GM12878 (cell line): ENCODE measurements around the gene TMCC2. TPM values are rescaled to one million over a fixed set of nuclear protein-coding genes. Genes with fewer than 3 reads are reported as not detected.

ENCODE experiments used
- ATF7 ChIP-seq: fragments of 450-650 bp; IDR thresholded peaks from 2 replicates; pipeline ENCODE4 v1.6.1; 2016; ENCODE audit warnings: low read depth, mild to moderate bottlenecking
- BACH1 ChIP-seq: fragments of 450-650 bp; IDR thresholded peaks from 2 replicates; pipeline ENCODE4 v1.6.1; 2017; ENCODE audit warnings: mild to moderate bottlenecking, borderline replicate concordance
- BCL11A ChIP-seq: IDR thresholded peaks from 2 replicates; pipeline ENCODE4 v1.6.1; 2011; ENCODE audit warnings: low read depth, low read length
- E4F1 ChIP-seq: fragments of 450-650 bp; IDR thresholded peaks from 2 replicates; pipeline ENCODE4 v1.6.1; 2018; ENCODE audit warnings: borderline replicate concordance, mild to moderate bottlenecking; ENCODE audit not compliant: partially characterized antibody
- ELK1 ChIP-seq: IDR thresholded peaks from 2 replicates; pipeline ENCODE4 v1.6.1; 2012; ENCODE audit warnings: low read depth, low read length, improper control_type of control experiment
- EP300 ChIP-seq, 2 experiments: fragments of 150-350 bp in 1 of 2; IDR thresholded peaks; 2 replicates each; pipeline ENCODE4 v1.6.1; 2011 to 2012; ENCODE audit warnings: low read depth in 2 of 2, low read length in 2 of 2, borderline replicate concordance in 1 of 2, improper control_type of control experiment in 1 of 2, inconsistent platforms in 1 of 2; ENCODE audit not compliant: control insufficient read depth in 1 of 2
- HDAC6 ChIP-seq: fragments of 200-600 bp; sonication (generic); IDR thresholded peaks from one replicate; pipeline ENCODE4 v1.8.0; 2017; ENCODE audit warnings: antibody characterized with exemption; ENCODE audit not compliant: unreplicated experiment
- KDM1A ChIP-seq: fragments of 200-600 bp; sonication (generic); IDR thresholded peaks from 2 replicates; pipeline ENCODE4 v1.6.1; 2016; ENCODE audit warnings: borderline replicate concordance
- KLF5 ChIP-seq: fragments of 450-650 bp; IDR thresholded peaks from 2 replicates; pipeline ENCODE4 v1.6.1; 2014; ENCODE audit warnings: mild to moderate bottlenecking; ENCODE audit not compliant: partially characterized antibody
- POLR2AphosphoS5 ChIP-seq: IDR thresholded peaks from 2 replicates; pipeline ENCODE4 v1.6.1; 2011; ENCODE audit warnings: mild to moderate bottlenecking, low read length, inconsistent platforms
- RAD21 ChIP-seq: IDR thresholded peaks from 2 replicates; pipeline ENCODE4 v1.6.1; 2011; ENCODE audit warnings: mild to moderate bottlenecking, low read depth, low read length, moderate library complexity; ENCODE audit not compliant: insufficient read depth
- RAD51 ChIP-seq: fragments of 450-650 bp; IDR thresholded peaks from 2 replicates; pipeline ENCODE4 v1.6.1; 2016; ENCODE audit warnings: moderate library complexity, mild to moderate bottlenecking, inconsistent platforms
- RB1 ChIP-seq: fragments of 450-650 bp; formaldehyde crosslinking; IDR thresholded peaks from 2 replicates; pipeline ENCODE4 v1.6.1; 2017; ENCODE audit warnings: mild to moderate bottlenecking, borderline replicate concordance
- RFX5 ChIP-seq: IDR thresholded peaks from 2 replicates; pipeline ENCODE4 v1.6.1; 2011; ENCODE audit warnings: low read depth, low read length, improper control_type of control experiment
- SIX5 ChIP-seq: IDR thresholded peaks from 2 replicates; pipeline ENCODE4 v1.6.1; 2011; ENCODE audit warnings: mild to moderate bottlenecking, low read depth, low read length, moderate library complexity; ENCODE audit not compliant: severe bottlenecking
- SMAD1 ChIP-seq: fragments of 450-650 bp; IDR thresholded peaks from 2 replicates; pipeline ENCODE4 v1.6.1; 2018; ENCODE audit warnings: mild to moderate bottlenecking, low read depth; ENCODE audit not compliant: partially characterized antibody
- SMAD5 ChIP-seq: IDR thresholded peaks from 2 replicates; pipeline ENCODE4 v1.6.1; 2016; ENCODE audit warnings: antibody characterized with exemption, low read depth
- SP1 ChIP-seq: IDR thresholded peaks from one replicate; pipeline ENCODE4 v1.6.1; 2011; ENCODE audit warnings: low read depth, low read length
- STAT3 ChIP-seq: IDR thresholded peaks from 2 replicates; pipeline ENCODE4 v1.6.1; 2011; ENCODE audit warnings: low read depth, low read length, improper control_type of control experiment
- SUZ12 ChIP-seq: fragments of 200-600 bp; sonication (generic); IDR thresholded peaks from one replicate; pipeline ENCODE4 v1.6.1; 2018; ENCODE audit warnings: antibody characterized with exemption, mild to moderate bottlenecking; ENCODE audit not compliant: unreplicated experiment
- ZNF687 ChIP-seq: fragments of 450-650 bp; IDR thresholded peaks from 2 replicates; pipeline ENCODE4 v1.6.1; 2017; ENCODE audit warnings: mild to moderate bottlenecking, moderate library complexity
- polyA plus RNA-seq, 11 experiments: library from polyadenylated mRNA; depleted of rRNA in 4 of 11; unstranded in 6 of 11; stranded (reverse) in 5 of 11; fragments of >200 nt; fragmentation: Nextera tagmentation in 4 of 11; fragmentation: Illumina TruSeq in 1 of 11; extraction: Ambion mirVana in 4 of 11; extraction: Trizol in 1 of 11; gene quantifications; 1 replicate in 1 of 11; 2 replicates in 10 of 11; pipeline versions ENCODE4 v1.2.1 to v1.2.3, GENCODE V29; 2011 to 2016; ENCODE audit warnings: inconsistent platforms in 2 of 11, missing spikeins in 2 of 11, low read depth in 1 of 11
- total RNA-seq, 4 experiments: library from RNA; depleted of rRNA in 3 of 4; stranded (reverse); fragments of >200 nt in 3 of 4; fragmentation: Illumina TruSeq in 1 of 4; extraction: Trizol in 1 of 4; gene quantifications; 2 replicates each; pipeline versions ENCODE4 v1.2.1 to v1.2.3, GENCODE V29; 2013 to 2021
- TF ChIP-seq, protein P1 (sequence below): IDR thresholded peaks from 2 replicates; pipeline ENCODE4 v1.6.1; 2011; ENCODE audit warnings: borderline replicate concordance, low read depth, mild to moderate bottlenecking, moderate library complexity, mixed read lengths, low read length; ENCODE audit not compliant: insufficient read depth; ENCODE audit errors: extremely low read length

The TMCC2 gene
- total and polyA plus RNA-seq, 10 of the 15 experiments (the other 5 are each of a cell fraction or from before 2014, with no cell fraction given) = 0.06 to 2.3 (median 0.76) TPM

- TF ChIP-seq RAD21 (peak; percentile 99), POLR2AphosphoS5 (no peak), HDAC6 (no peak), E4F1 (no peak), BCL11A (no peak), SMAD1 (no peak), RAD51 (no peak), ZNF687 (no peak), SIX5 (no peak), EP300 (IDR thresholded peaks at IDR 0.05; ENCODE audit: borderline replicate concordance in 1 of 2, control insufficient read depth in 1 of 2, low read depth in 2 of 2, low read length in 2 of 2) (no peak), KDM1A (no peak), ATF7 (no peak), SMAD5 (no peak), SP1 (no peak), RFX5 (no peak), BACH1 (no peak), KLF5 (no peak), SUZ12 (no peak), ELK1 (no peak), STAT3 (no peak), RB1 (peak; percentile 70; the same call in 1 of the 2 replicates)
- TF ChIP-seq, protein P1, sequence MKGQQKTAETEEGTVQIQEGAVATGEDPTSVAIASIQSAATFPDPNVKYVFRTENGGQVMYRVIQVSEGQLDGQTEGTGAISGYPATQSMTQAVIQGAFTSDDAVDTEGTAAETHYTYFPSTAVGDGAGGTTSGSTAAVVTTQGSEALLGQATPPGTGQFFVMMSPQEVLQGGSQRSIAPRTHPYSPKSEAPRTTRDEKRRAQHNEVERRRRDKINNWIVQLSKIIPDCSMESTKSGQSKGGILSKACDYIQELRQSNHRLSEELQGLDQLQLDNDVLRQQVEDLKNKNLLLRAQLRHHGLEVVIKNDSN = no peak
These were observed 28.4 kb downstream of the TMCC2 start (continued) for GRCh38 chr1:205255941-205256780.
